Neural cell (in vitro differentiated cells): Measurements from ENCODE around the gene SLC38A5. TPM values are rescaled to one million over a fixed set of nuclear protein-coding genes. Genes with fewer than 3 reads are reported as not detected.

Experiments used
- H2AFZ ChIP-seq: fragments of 200-600, 300-800 bp; sonication (generic), shearing (Covaris generic); 2 replicates; pipeline ENCODE4 v1.6.0; 2014; ENCODE audit warnings: low read depth, mild to moderate bottlenecking, antibody characterized with exemption, low read length, moderate library complexity
- H3F3A ChIP-seq: fragments of 200-600 bp; shearing (Covaris generic); 2 replicates; pipeline ENCODE4 v1.6.1; 2016; ENCODE audit warnings: mild to moderate bottlenecking, moderate library complexity, mixed read lengths, antibody characterized with exemption, low read length; ENCODE audit not compliant: insufficient read depth, poor library complexity, severe bottlenecking
- H3K27ac ChIP-seq: fragments of 200-600, 300-800 bp; sonication (generic), shearing (Covaris generic); 2 replicates; pipeline ENCODE4 v1.5.1; 2014; ENCODE audit warnings: mild to moderate bottlenecking, low read length, moderate library complexity
- H3K27me3 ChIP-seq: fragments of 300-800, 200-600 bp; sonication (generic), shearing (Covaris generic); 2 replicates; pipeline ENCODE4 v1.6.0; 2014; ENCODE audit warnings: mild to moderate bottlenecking, low read depth, low read length, moderate library complexity; ENCODE audit not compliant: insufficient read depth
- H3K36me3 ChIP-seq: fragments of 300-800, 200-600 bp; sonication (generic), shearing (Covaris generic); 2 replicates; pipeline ENCODE4 v1.5.1; 2014; ENCODE audit warnings: mild to moderate bottlenecking, antibody characterized with exemption, low read length, moderate library complexity; ENCODE audit not compliant: insufficient read depth
- H3K4me2 ChIP-seq: fragments of 300-800, 200-600 bp; sonication (generic), shearing (Covaris generic); 2 replicates; pipeline ENCODE4 v1.6.0; 2014; ENCODE audit warnings: mild to moderate bottlenecking, low read length
- H3K4me3 ChIP-seq: fragments of 300-800, 200-600 bp; sonication (generic), shearing (Covaris generic); 2 replicates; pipeline ENCODE4 v1.5.1; 2014; ENCODE audit warnings: mild to moderate bottlenecking, low read length, moderate library complexity
- H3K79me2 ChIP-seq: fragments of 200-600 bp; shearing (Covaris generic); replicated peaks from 2 replicates; pipeline ENCODE4 v1.6.0; 2014; ENCODE audit warnings: mild to moderate bottlenecking, low read length, moderate library complexity; ENCODE audit not compliant: insufficient read depth
- H3K9ac ChIP-seq: fragments of 300-800, 200-600 bp; sonication (generic), shearing (Covaris generic); 2 replicates; pipeline ENCODE4 v1.6.1; 2016; ENCODE audit warnings: mild to moderate bottlenecking, low read length, mixed read lengths
- H3K9me2 ChIP-seq: fragments of 200-600 bp; shearing (Covaris generic); 2 replicates; pipeline ENCODE4 v1.6.1; 2016; ENCODE audit warnings: mild to moderate bottlenecking, low read length, mixed read lengths; ENCODE audit not compliant: insufficient read depth
- H3K9me3 ChIP-seq: fragments of 200-600, 300-800 bp; sonication (generic), shearing (Covaris generic); 2 replicates; pipeline ENCODE4 v1.6.1; 2016; ENCODE audit warnings: mild to moderate bottlenecking, mixed run types, low read length, moderate library complexity, mixed read lengths
- H4K20me1 ChIP-seq: fragments of 200-600 bp; shearing (Covaris generic); 2 replicates; pipeline ENCODE4 v1.6.1; 2016; ENCODE audit warnings: mild to moderate bottlenecking, mixed run types; ENCODE audit not compliant: insufficient read depth
- EP300 ChIP-seq: fragments of 450-650 bp; conservative IDR thresholded peaks from 2 replicates; pipeline ENCODE4 v1.6.1; 2014; ENCODE audit warnings: antibody characterized with exemption, mild to moderate bottlenecking, moderate library complexity; ENCODE audit not compliant: poor library complexity, severe bottlenecking
- EZH2 ChIP-seq: fragments of 200-600, 300-800 bp; shearing (Covaris generic), sonication (generic); IDR thresholded peaks from 2 replicates; pipeline ENCODE4 v1.6.1; 2014; ENCODE audit warnings: antibody characterized with exemption, low read length, borderline replicate concordance, mild to moderate bottlenecking; ENCODE audit not compliant: insufficient read depth, poor library complexity, severe bottlenecking
- MXI1 ChIP-seq: fragments of 450-650 bp; conservative IDR thresholded peaks from 2 replicates; pipeline ENCODE4 v1.6.1; 2014; ENCODE audit warnings: antibody characterized with exemption, mild to moderate bottlenecking; ENCODE audit not compliant: poor library complexity, severe bottlenecking
- POLR2AphosphoS5 ChIP-seq: IDR thresholded peaks from 2 replicates; pipeline ENCODE4 v1.6.1; 2012
- RAD21 ChIP-seq: fragments of 450-650 bp; conservative IDR thresholded peaks from 2 replicates; pipeline ENCODE4 v1.6.1; 2014; ENCODE audit warnings: antibody characterized with exemption, mild to moderate bottlenecking, moderate library complexity
- SMC3 ChIP-seq: fragments of 450-650 bp; conservative IDR thresholded peaks from 2 replicates; pipeline ENCODE4 v1.6.1; 2014; ENCODE audit warnings: antibody characterized with exemption, mild to moderate bottlenecking, moderate library complexity; ENCODE audit not compliant: poor library complexity
- TAF1 ChIP-seq: IDR thresholded peaks from 2 replicates; pipeline ENCODE4 v1.6.1; 2012; ENCODE audit warnings: low read depth
- polyA plus RNA-seq: library from polyadenylated mRNA; depleted of rRNA; stranded (reverse); fragments of >200 nt; gene quantifications from 2 replicates; pipeline ENCODE4 v1.2.3, GENCODE V29; 2014
- TF ChIP-seq, protein P1 (sequence below): fragments of 450-650 bp; IDR thresholded peaks from 2 replicates; pipeline ENCODE4 v1.5.1; 2014; ENCODE audit warnings: antibody characterized with exemption, mild to moderate bottlenecking, moderate library complexity; ENCODE audit not compliant: poor library complexity, severe bottlenecking
- TF ChIP-seq, protein P2 (sequence below): IDR thresholded peaks from 2 replicates; pipeline ENCODE4 v1.6.1; 2012; ENCODE audit warnings: borderline replicate concordance

SLC38A5 gene
- polyA plus RNA-seq, 1 donor from 2014 or later: 0.48 TPM

DNA sequence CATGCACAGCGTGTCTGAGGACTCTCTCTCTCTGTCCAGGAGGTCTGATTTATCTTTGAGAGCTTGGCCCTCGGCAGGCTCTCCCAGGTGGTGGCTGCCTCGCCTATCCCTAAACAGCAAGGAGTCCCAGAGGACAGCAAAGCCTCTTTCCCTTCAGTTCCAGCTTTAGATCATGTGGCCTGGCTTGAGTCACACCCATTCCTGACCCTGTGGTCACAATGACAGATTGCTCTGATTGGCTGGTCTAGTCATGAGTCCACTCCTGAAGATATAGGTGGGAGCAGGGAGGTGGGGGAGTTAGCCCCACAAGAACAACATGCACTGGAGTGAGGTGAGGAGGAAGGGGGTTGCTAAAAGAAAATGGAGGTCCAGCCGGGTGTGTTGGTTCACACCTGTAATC, 26.6 kb upstream of the SLC38A5 start:
- H2AFZ ChIP-seq: no peak overlapping the region

DNA sequence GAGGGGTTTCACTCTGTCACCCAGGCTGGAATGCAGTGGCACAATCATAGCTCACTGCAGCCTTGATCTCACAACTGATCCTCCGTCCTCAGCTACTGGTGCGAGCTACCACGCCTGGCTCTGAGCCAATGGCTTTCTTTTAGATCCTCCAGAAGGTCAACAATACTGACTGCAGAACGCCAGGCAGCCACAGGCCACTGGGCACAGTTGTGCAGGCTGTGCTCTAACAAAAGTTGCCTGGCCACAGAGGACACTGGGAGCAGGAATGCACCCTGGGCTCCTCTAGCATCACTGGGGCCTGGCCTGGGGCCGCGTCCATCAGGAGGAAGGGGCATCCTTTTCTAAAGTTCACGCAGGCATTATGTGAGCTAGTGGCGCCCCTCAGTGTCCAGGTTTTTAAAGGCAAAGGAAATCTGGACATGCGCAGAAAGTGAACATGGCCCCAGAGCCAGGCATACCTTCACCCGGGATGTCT, 23.9 kb upstream of the SLC38A5 start:
- Histone ChIP-seq H3K27me3 (no peaks in the 10 kb centered on the region), H3K9me2 (no peaks in the 10 kb centered on the region), H3K27ac (no peak overlapping the region), H3K4me3 (no peak overlapping the region), H3K9me3 (no peaks in the 10 kb centered on the region), H3K36me3 (no peaks in the 10 kb centered on the region), H3F3A (no peaks in the 10 kb centered on the region), H3K79me2 (no peaks in the 10 kb centered on the region), H2AFZ (no peak overlapping the region), H3K9ac (no peak overlapping the region), H3K4me2 (no peak overlapping the region), H4K20me1 (no peaks in the 10 kb centered on the region)
- TF ChIP-seq EZH2: no peak
- no peak for TF ChIP-seq MXI1
- TF ChIP-seq, protein P1, sequence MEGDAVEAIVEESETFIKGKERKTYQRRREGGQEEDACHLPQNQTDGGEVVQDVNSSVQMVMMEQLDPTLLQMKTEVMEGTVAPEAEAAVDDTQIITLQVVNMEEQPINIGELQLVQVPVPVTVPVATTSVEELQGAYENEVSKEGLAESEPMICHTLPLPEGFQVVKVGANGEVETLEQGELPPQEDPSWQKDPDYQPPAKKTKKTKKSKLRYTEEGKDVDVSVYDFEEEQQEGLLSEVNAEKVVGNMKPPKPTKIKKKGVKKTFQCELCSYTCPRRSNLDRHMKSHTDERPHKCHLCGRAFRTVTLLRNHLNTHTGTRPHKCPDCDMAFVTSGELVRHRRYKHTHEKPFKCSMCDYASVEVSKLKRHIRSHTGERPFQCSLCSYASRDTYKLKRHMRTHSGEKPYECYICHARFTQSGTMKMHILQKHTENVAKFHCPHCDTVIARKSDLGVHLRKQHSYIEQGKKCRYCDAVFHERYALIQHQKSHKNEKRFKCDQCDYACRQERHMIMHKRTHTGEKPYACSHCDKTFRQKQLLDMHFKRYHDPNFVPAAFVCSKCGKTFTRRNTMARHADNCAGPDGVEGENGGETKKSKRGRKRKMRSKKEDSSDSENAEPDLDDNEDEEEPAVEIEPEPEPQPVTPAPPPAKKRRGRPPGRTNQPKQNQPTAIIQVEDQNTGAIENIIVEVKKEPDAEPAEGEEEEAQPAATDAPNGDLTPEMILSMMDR: no peak
- TF ChIP-seq TAF1: no peak
- no peak for TF ChIP-seq EP300
- no peak for TF ChIP-seq RAD21
- TF ChIP-seq POLR2AphosphoS5: no peak
- TF ChIP-seq, protein P2, sequence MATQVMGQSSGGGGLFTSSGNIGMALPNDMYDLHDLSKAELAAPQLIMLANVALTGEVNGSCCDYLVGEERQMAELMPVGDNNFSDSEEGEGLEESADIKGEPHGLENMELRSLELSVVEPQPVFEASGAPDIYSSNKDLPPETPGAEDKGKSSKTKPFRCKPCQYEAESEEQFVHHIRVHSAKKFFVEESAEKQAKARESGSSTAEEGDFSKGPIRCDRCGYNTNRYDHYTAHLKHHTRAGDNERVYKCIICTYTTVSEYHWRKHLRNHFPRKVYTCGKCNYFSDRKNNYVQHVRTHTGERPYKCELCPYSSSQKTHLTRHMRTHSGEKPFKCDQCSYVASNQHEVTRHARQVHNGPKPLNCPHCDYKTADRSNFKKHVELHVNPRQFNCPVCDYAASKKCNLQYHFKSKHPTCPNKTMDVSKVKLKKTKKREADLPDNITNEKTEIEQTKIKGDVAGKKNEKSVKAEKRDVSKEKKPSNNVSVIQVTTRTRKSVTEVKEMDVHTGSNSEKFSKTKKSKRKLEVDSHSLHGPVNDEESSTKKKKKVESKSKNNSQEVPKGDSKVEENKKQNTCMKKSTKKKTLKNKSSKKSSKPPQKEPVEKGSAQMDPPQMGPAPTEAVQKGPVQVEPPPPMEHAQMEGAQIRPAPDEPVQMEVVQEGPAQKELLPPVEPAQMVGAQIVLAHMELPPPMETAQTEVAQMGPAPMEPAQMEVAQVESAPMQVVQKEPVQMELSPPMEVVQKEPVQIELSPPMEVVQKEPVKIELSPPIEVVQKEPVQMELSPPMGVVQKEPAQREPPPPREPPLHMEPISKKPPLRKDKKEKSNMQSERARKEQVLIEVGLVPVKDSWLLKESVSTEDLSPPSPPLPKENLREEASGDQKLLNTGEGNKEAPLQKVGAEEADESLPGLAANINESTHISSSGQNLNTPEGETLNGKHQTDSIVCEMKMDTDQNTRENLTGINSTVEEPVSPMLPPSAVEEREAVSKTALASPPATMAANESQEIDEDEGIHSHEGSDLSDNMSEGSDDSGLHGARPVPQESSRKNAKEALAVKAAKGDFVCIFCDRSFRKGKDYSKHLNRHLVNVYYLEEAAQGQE: no peak
- no peak for TF ChIP-seq SMC3

More for the DNA sequence above, 26.6 kb upstream of the SLC38A5 start:
- Histone ChIP-seq H3K9me3 (no peaks in the 10 kb centered on the region), H3K9me2 (no peaks in the 10 kb centered on the region), H3K36me3 (no peaks in the 10 kb centered on the region), H3K9ac (no peak overlapping the region), H3K27ac (no peak overlapping the region), H4K20me1 (no peaks in the 10 kb centered on the region), H3K4me2 (no peak overlapping the region), H3F3A (no peaks in the 10 kb centered on the region), H3K27me3 (no peaks in the 10 kb centered on the region), H3K4me3 (no peak overlapping the region), H3K79me2 (no peaks in the 10 kb centered on the region)
- TF ChIP-seq RAD21: no peak
- TF ChIP-seq MXI1: no peak
- TF ChIP-seq, protein P1: no peak
- no peak for TF ChIP-seq EZH2
- TF ChIP-seq SMC3: no peak
- no peak for TF ChIP-seq TAF1
- TF ChIP-seq, protein P2: no peak
- TF ChIP-seq EP300: no peak
- TF ChIP-seq POLR2AphosphoS5: no peak
